AG10803 (cell line): ENCODE data around the gene SSU72.

Experiments
- DNase-seq: peaks from one replicate; pipeline ENCODE4 v3.0.0; 2010; ENCODE audit warnings: low read depth
- H3K4me3 ChIP-seq: 2 replicates; pipeline ENCODE4 v1.5.1; 2011; ENCODE audit warnings: mild to moderate bottlenecking, low read length, control low read depth
- CTCF ChIP-seq: conservative IDR thresholded peaks from 2 replicates; pipeline ENCODE4 v1.5.1; 2011; ENCODE audit warnings: mild to moderate bottlenecking, low read length, control low read depth, inconsistent platforms

The SSU72 gene

GRCh38 chr1:1574721-1575537, at the start of gene SSU72:
Gene SSU72, minus strand, starts transcription at chr1:1574863. Its CDS starts 306 bp downstream, at chr1:1574557.
- DNase-seq, result peak; percentile 91
- peak within 1 kb of the TSS; percentile 98 for H3K4me3 ChIP-seq
- TF ChIP-seq CTCF, result no peak

GRCh38 chr1:1623631-1624442, 49.2 kb upstream of the SSU72 start:
- no peak for DNase-seq
- TF ChIP-seq CTCF, result no peak

GRCh38 chr1:1623181-1623630, 48.5 kb upstream of the SSU72 start:
- no peak for TF ChIP-seq CTCF
- no peak overlapping the region for H3K4me3 ChIP-seq
- no peak for DNase-seq

More at GRCh38 chr1:1623631-1624442, 49.2 kb upstream of the SSU72 start:
- no peak overlapping the region for H3K4me3 ChIP-seq

GRCh38 chr1:1622788-1623094, 48.1 kb upstream of the SSU72 start:
- H3K4me3 ChIP-seq, result no peak overlapping the region
- DNase-seq, result no peak
- TF ChIP-seq CTCF, result no peak

GRCh38 chr1:1622010-1622787, 47.5 kb upstream of the SSU72 start:
- H3K4me3 ChIP-seq, result no peak overlapping the region
- no peak for DNase-seq
- TF ChIP-seq CTCF, result no peak

- DNase-seq, result no peak
- no peak overlapping the region for H3K4me3 ChIP-seq
- TF ChIP-seq CTCF, result no peak
Observed at GRCh38 chr1:1621173-1622009, 46.7 kb upstream of the SSU72 start.
